Vagina (tissue), 2 donors: ENCODE results near the gene DOCK11.

Experiments
- CTCF ChIP-seq, 3 experiments: fragments of 450-650 bp in 2 of 3; fragments of 200-600 bp in 1 of 3; sonication (generic) in 1 of 3; IDR thresholded peaks; one replicate each; pipeline ENCODE4 v1.5.1; 2017 to 2019; ENCODE audit warnings: antibody characterized with exemption in 3 of 3, mild to moderate bottlenecking in 2 of 3, moderate library complexity in 2 of 3
- POLR2A ChIP-seq, 2 donors: fragments of 450-650 bp; IDR thresholded peaks; one replicate each; pipeline ENCODE4 v1.6.1; 2017; ENCODE audit warnings: antibody characterized with exemption in 2 of 2, mild to moderate bottlenecking in 2 of 2, moderate library complexity in 2 of 2
- POLR2AphosphoS5 ChIP-seq, 2 donors: sonication (generic); formaldehyde crosslinking; IDR thresholded peaks; one replicate each; pipeline ENCODE4 v1.9.0; 2017; ENCODE audit warnings: antibody characterized with exemption in 2 of 2, mild to moderate bottlenecking in 2 of 2, low read depth in 1 of 2; ENCODE audit not compliant: insufficient read depth in 1 of 2

GRCh38 chrX:118536687-118537461, 41.3 kb downstream of the DOCK11 start:
- TF ChIP-seq CTCF (IDR thresholded peaks at IDR 0.05) (peak in 1 of 3 experiments; percentile 8), POLR2A (IDR thresholded peaks at IDR 0.05) (no peak), POLR2AphosphoS5 (IDR thresholded peaks at IDR 0.05; ENCODE audit: insufficient read depth in 1 of 2, low read depth in 1 of 2) (no peak)
